SK-N-MC (cell line): ENCODE results near the gene COL5A3.
"Not testable (repeated sequence)": the region's sequence is repeated elsewhere in the genome, so short reads cannot be mapped to it uniquely, and the experiment has no call there.

ENCODE experiments used
- DNase-seq: peaks from one replicate; pipeline ENCODE4 v3.0.0-alpha.2; 2011; ENCODE audit warnings: low read depth, low spot score
- H3K27ac ChIP-seq: fragments of 200-600 bp; sonication (generic); 2 replicates; pipeline ENCODE4 v1.5.1; 2016; ENCODE audit warnings: mixed run types
- H3K36me3 ChIP-seq: fragments of 200-600 bp; sonication (generic); 2 replicates; pipeline ENCODE4 v1.6.1; 2017; ENCODE audit warnings: antibody characterized with exemption, low read length, mixed read lengths; ENCODE audit not compliant: insufficient read depth
- H3K4me3 ChIP-seq: fragments of 200-600 bp; sonication (generic); 2 replicates; pipeline ENCODE4 v1.5.1; 2016
- H3K9ac ChIP-seq: fragments of 200-600 bp; sonication (generic); 2 replicates; pipeline ENCODE4 v1.8.0; 2017; ENCODE audit warnings: mixed run types, mixed read lengths; ENCODE audit not compliant: insufficient read length
- H3K9me3 ChIP-seq: fragments of 200-600 bp; sonication (generic); 2 replicates; pipeline ENCODE4 v1.6.1; 2017; ENCODE audit warnings: low read depth, mild to moderate bottlenecking, antibody characterized with exemption, low read length, moderate library complexity, mixed read lengths
- EZH2 ChIP-seq: fragments of 200-600 bp; sonication (generic); IDR thresholded peaks from one replicate; pipeline ENCODE4 v1.6.1; 2017; ENCODE audit warnings: antibody characterized with exemption
- FOXP2 ChIP-seq: optimal IDR thresholded peaks from 2 replicates; pipeline ENCODE3; 2011; ENCODE audit warnings: mild to moderate bottlenecking, moderate library complexity; ENCODE audit not compliant: insufficient read depth; ENCODE audit errors: extremely low read length, control extremely low read depth
- POLR2AphosphoS5 ChIP-seq: IDR thresholded peaks from 2 replicates; pipeline ENCODE4 v1.6.1; 2012; ENCODE audit warnings: mild to moderate bottlenecking, low read depth, low read length, borderline replicate concordance

Gene COL5A3

DNA sequence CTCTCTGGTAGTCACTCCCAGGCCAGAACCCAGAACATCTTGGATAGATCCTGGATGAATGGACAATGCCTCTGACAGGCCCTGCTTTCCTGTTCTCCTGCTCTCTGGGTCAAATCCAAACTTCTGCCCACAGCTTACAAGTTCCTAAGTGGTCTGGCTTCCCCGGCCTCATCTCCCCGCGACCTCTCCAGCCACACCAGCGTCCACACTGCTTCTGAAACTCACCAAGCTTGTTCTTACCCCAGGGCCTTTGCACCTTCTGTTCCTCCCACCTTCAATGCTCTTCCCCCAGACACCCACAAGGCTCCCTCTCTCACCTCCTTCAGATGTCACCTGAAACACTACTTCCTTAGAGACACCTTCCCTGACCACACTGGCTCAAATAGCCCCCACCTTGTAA, 77.5 kb downstream of the COL5A3 start:
- no peak for DNase-seq
- H3K4me3 ChIP-seq: no peak overlapping the region
- H3K36me3 ChIP-seq: peaks cover 25% of the 10 kb centered on the region
- H3K9me3 ChIP-seq: no peaks in the 10 kb centered on the region
- TF ChIP-seq POLR2AphosphoS5 (no peak), EZH2 (no peak), FOXP2 (no peak)
- H3K9ac ChIP-seq: no peak overlapping the region
- H3K27ac ChIP-seq: no peak overlapping the region

DNA sequence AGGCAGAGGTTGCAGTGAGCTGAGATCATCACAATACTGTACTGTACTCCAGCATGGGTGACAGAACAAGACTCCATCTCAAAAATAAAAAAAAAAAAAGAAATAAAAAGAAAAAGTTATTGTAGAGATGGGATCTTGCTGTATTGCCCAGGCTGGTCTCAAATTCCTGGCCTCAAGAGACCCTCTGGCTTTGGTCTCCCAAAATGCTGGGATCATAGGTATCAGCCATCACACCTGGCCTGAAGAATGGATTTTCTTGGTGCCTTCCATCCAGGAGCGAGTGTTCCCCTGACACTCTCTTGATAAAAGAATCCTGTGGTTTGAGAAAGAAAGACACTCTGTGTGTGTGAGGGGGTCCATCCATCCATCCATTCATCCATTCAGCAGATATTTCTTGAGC, 78.7 kb downstream of the COL5A3 start:
- H3K9me3 ChIP-seq: no peaks in the 10 kb centered on the region
- H3K9ac ChIP-seq: no peak overlapping the region
- H3K4me3 ChIP-seq: no peak overlapping the region
- no peak overlapping the region for H3K27ac ChIP-seq
- TF ChIP-seq FOXP2 (no peak), EZH2 (no peak), POLR2AphosphoS5 (no peak)
- DNase-seq: no peak
- peaks cover 32% of the 10 kb centered on the region for H3K36me3 ChIP-seq

DNA sequence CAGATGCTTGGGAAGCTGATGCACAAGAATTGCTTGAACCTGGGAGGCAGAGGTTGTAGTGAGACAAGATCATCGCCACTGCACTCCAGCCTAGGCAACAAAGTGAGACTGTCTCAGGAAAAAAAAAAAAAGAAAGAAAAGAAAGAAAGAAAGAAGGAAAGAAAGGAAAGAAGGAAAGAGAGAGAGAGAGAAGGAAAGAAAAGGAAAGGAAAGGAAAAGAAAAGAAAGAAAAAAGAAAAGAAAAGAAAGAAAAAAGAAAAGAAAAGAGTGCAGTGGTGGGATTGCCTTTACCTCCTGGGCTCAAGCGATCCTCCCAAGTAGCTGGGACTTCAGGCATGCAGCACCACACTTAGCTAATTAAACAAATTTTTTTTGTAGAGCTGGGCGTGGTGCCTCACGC, 86.9 kb downstream of the COL5A3 start:
- H3K9me3 ChIP-seq: no peaks in the 10 kb centered on the region
- H3K27ac ChIP-seq: no peak overlapping the region
- H3K36me3 ChIP-seq: peaks cover 59% of the 10 kb centered on the region
- H3K9ac ChIP-seq: no peak overlapping the region
- no peak overlapping the region for H3K4me3 ChIP-seq
- TF ChIP-seq FOXP2 (no peak), EZH2 (no peak)
- no peak for DNase-seq

- DNase-seq, H3K9me3 ChIP-seq, H3K27ac ChIP-seq, H3K4me3 ChIP-seq, H3K9ac ChIP-seq: not testable (repeated sequence)
- H3K36me3 ChIP-seq: peaks cover 54% of the 10 kb centered on the region
Observed at GRCh38 chr19:9922782-9923379, 87.4 kb downstream of the COL5A3 start.

DNA sequence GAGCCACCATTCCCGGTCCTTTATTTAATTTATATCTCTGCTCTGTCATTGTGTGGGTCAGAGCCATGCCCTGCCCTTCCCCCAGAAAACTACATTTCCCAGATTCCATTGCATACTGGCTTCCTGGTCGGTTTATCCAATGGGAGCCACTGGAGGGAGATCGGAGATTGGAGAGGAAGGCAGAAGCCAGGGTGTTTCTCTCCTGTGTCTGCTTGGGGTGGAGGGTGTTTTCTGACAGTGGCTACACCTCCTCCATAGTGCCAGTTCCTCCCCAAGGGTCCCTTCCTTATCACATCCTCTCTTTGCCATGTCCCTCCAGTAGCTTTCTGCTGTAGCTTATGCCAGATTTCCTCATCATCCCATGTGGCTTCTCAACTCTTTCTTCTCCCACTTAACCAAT, 93.0 kb downstream of the COL5A3 start:
- TF ChIP-seq POLR2AphosphoS5 (0 out of 2 replicates have a peak, but pooled peaks have one; percentile 35), FOXP2 (no peak)
- peak overlapping the region; percentile 88 for H3K27ac ChIP-seq
- no peak overlapping the region for H3K9ac ChIP-seq
- H3K36me3 ChIP-seq: peaks cover 18% of the 10 kb centered on the region; the same call in 1 of the 2 replicates
- no peaks in the 10 kb centered on the region for H3K9me3 ChIP-seq
- H3K4me3 ChIP-seq: peak overlapping the region; percentile 26; the same call in 1 of the 2 replicates
- no peak for DNase-seq

GRCh38 chr19:9916719-9917118, 93.6 kb downstream of the COL5A3 start:
- peaks cover 12% of the 10 kb centered on the region; the same call in 1 of the 2 replicates for H3K36me3 ChIP-seq
- no peak overlapping the region for H3K9ac ChIP-seq
- TF ChIP-seq FOXP2 (no peak), EZH2 (no peak), POLR2AphosphoS5 (no peak)
- H3K27ac ChIP-seq: peak overlapping the region; percentile 88
- no peak for DNase-seq
- H3K9me3 ChIP-seq: no peaks in the 10 kb centered on the region
- no peak overlapping the region for H3K4me3 ChIP-seq

DNA sequence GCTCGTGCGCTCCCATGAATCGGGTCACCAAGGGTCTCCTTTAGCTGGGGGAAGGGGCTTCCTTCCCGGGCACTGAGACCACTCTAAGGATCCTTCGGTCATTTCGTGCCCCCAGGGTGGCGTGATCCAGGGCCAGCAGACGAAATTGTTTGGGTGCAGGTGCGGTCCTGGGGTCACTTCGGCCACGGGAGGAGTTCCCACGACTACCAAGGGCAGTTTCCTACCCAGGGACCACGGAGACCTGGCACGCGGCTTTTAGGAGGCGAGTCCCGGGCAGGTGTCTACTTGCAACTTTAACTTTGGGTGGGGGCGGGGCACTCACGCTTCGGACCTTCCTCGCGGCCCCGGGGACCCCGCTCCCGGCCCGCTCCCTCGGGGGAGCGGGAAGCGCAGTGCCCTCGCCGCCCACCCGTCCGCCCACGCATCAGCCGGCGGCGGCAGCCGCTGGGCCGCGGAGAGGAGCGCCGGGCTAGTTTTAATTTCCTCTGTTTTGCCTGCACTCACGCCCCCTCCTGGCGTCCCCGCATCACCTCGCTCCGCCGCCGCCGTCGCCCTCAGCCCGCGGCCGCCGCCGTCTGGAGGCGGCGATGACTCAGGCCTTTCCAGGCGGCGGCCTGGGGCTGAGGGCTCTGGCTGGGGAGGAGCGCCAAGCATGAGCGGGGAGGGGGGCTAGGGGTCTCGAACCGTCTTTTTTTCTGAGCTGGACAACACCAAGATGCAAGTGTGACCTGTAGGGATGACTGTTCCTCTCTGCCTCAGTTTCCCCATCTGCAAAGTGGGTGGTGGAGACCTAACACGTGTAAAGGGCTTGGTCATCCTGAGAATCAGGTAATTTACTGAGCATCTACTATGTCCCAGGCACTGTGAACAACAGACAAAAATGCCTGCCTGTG, 95.7 kb downstream of the COL5A3 start:
- Histone ChIP-seq H3K4me3 (peak overlapping the region; percentile 80), H3K9me3 (no peaks in the 10 kb centered on the region), H3K27ac (peak overlapping the region; percentile 79), H3K36me3 (peaks cover 15% of the 10 kb centered on the region), H3K9ac (peak overlapping the region; percentile 71)
- no peak for DNase-seq
- no peak for TF ChIP-seq EZH2
- no peak for TF ChIP-seq FOXP2
- TF ChIP-seq POLR2AphosphoS5: no peak

DNA sequence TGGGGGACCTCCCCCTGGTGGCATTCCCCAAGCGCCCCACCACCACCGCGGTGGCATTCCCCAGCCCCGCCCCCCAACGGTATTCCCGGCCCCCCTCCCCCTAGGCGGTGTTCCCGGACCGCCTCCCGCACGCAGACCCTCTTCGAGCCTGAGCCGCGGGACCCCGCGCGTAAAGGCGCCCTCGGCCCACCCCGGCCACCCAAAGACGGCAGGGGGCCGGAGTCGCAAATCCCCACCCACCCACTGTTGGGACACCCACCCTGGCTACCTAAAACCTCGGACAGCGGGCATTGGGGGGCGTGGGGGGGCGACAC, 96.3 kb downstream of the COL5A3 start:
- peak overlapping the region; percentile 80 for H3K4me3 ChIP-seq
- peak overlapping the region; percentile 71 for H3K9ac ChIP-seq
- peak overlapping the region; percentile 79 for H3K27ac ChIP-seq
- DNase-seq: no peak
- peaks cover 21% of the 10 kb centered on the region for H3K36me3 ChIP-seq
- TF ChIP-seq EZH2 (no peak), FOXP2 (no peak), POLR2AphosphoS5 (no peak)
- H3K9me3 ChIP-seq: no peaks in the 10 kb centered on the region
